HG03280 (cell line): Measurements from ENCODE around the gene MEGF8.

ENCODE experiments used
- ATAC-seq: cut with Tn5 transposase; IDR thresholded peaks from one replicate; pipeline ENCODE4 v1.9.1; 2021; ENCODE audit warnings: mild to moderate bottlenecking, moderate library complexity; ENCODE audit not compliant: unreplicated experiment

The MEGF8 gene

GRCh38 chr19:42306646-42307045 is 18.8 kb upstream of the MEGF8 start:
- no peak for ATAC-seq

GRCh38 chr19:42309686-42310085 is 15.7 kb upstream of the MEGF8 start:
- ATAC-seq, result no peak

- ATAC-seq, result no peak
These were observed 13.8 kb upstream of the MEGF8 start for GRCh38 chr19:42311657-42312056.

- ATAC-seq, result no peak
These were observed 13.1 kb upstream of the MEGF8 start for GRCh38 chr19:42312370-42312769.

- ATAC-seq, result no peak
These were observed 12.2 kb upstream of the MEGF8 start, which contains the start of gene TMEM145 for GRCh38 chr19:42313096-42313839. TMEM145 (plus strand) TSS chr19:42313309; CDS start chr19:42313377, 68 bp downstream.

GRCh38 chr19:42313840-42314755 is 11.3 kb upstream of the MEGF8 start:
- no peak for ATAC-seq

- no peak for ATAC-seq
These were observed 10.4 kb upstream of the MEGF8 start for GRCh38 chr19:42315024-42315423.

GRCh38 chr19:42316223-42317211 is 8.9 kb upstream of the MEGF8 start:
- ATAC-seq, result no peak

GRCh38 chr19:42317535-42317934 is 7.9 kb upstream of the MEGF8 start:
- ATAC-seq, result no peak

GRCh38 chr19:42322305-42322704 is 3.1 kb upstream of the MEGF8 start:
- ATAC-seq, result no peak

- no peak for ATAC-seq
These were observed 2.0 kb upstream of the MEGF8 start for GRCh38 chr19:42323473-42323851.

GRCh38 chr19:42323852-42324654 is 1.4 kb upstream of the MEGF8 start:
- no peak for ATAC-seq

GRCh38 chr19:42324655-42325307 is 654 bp upstream of the MEGF8 start:
- no peak for ATAC-seq

GRCh38 chr19:42325896-42326771 is 699 bp downstream of the MEGF8 start:
- ATAC-seq, result peak; percentile 1

- ATAC-seq, result no peak
These were observed 1.5 kb downstream of the MEGF8 start for GRCh38 chr19:42326969-42327368.

- no peak for ATAC-seq
These were observed 1.9 kb downstream of the MEGF8 start for GRCh38 chr19:42327381-42327780.

GRCh38 chr19:42328106-42328505 is 2.7 kb downstream of the MEGF8 start:
- ATAC-seq, result no peak

GRCh38 chr19:42328854-42329253 is 3.4 kb downstream of the MEGF8 start:
- ATAC-seq, result no peak
